ENCODE data around the gene OPCML. TPM values are rescaled to one million over a fixed set of nuclear protein-coding genes. Genes with fewer than 3 reads are reported as not detected.

OPCML gene
- total and polyA plus RNA-seq, 2 of the 13 experiments (the other 11 are each of a cell fraction or from before 2014, with no cell fraction given): not detected

GRCh38 chr11:133570376-133570775 is 38.1 kb upstream of the OPCML start (continued):
- TF ChIP-seq ZNF609 (CRISPR knock-in tag; IDR thresholded peaks at IDR 0.05; ENCODE audit: borderline replicate concordance): no peak

GRCh38 chr11:133563505-133564025 is 31.3 kb upstream of the OPCML start:
- no peak overlapping the region for H3K4me2 ChIP-seq (ENCODE audit: low read depth, low read length)
- no peaks in the 10 kb centered on the region for H3K79me2 ChIP-seq (ENCODE audit: insufficient read depth, low read length)
- ChIA-PET POLR2A (no interaction called here), CTCF (ENCODE audit: low intra/inter-chr PET ratio, low total read pairs) (no interaction called here)
- no peak overlapping the region for H3K4me3 ChIP-seq (replicated peaks in 1 of 3; ENCODE audit: insufficient read depth in 1 of 3, low read depth in 2 of 3, low read length in 3 of 3)
- H3K9me3 ChIP-seq (ENCODE audit: low read length): no peaks in the 10 kb centered on the region
- TF ChIP-seq ZNF678 (CRISPR knock-in tag; IDR thresholded peaks at IDR 0.05) (no peak), ZNF567 (CRISPR knock-in tag; IDR thresholded peaks at IDR 0.05; ENCODE audit: borderline replicate concordance) (no peak), SMYD3 (CRISPR knock-in tag; IDR thresholded peaks at IDR 0.05) (no peak), HNF4G (IDR thresholded peaks at IDR 0.05; ENCODE audit: borderline replicate concordance, low read depth, low read length) (no peak), HNF4G (CRISPR knock-in tag; IDR thresholded peaks at IDR 0.05; ENCODE audit: borderline replicate concordance, low read depth) (no peak), ZNF572 (CRISPR knock-in tag; IDR thresholded peaks at IDR 0.05) (no peak), KAT2B (IDR thresholded peaks at IDR 0.05; ENCODE audit: borderline replicate concordance, low read depth, low read length) (no peak), DDIT3 (CRISPR knock-in tag; IDR thresholded peaks at IDR 0.05) (no peak), TCF7L2 (IDR thresholded peaks at IDR 0.05; ENCODE audit: low read depth, low read length) (no peak)
- no TSS peak for BruUV-seq (replicated peaks)
- in situ Hi-C loops (cut with HindIII; ENCODE audit: extremely low pct_ligation_motif_present, low pct_unique_long_range_greater_than_20kb) (no loop called here), intact Hi-C loops (cut with micrococcal nuclease; ENCODE audit: unreplicated experiment) (no loop called here)
- WGBS (ENCODE audit: low lambda C conversion rate): 2% methylated on average over 7 of the region's 7 CpGs
- no peaks in the 10 kb centered on the region for H3K4me1 ChIP-seq (ENCODE audit: insufficient read depth, low read length)
- ATAC-seq (no peak), FAIRE-seq (no peak), DNase-seq (ENCODE audit: low spot score) (no peak)
- H3K9ac ChIP-seq (ENCODE audit: insufficient read depth, low read depth, low read length): no peak overlapping the region
- H4K20me1 ChIP-seq (ENCODE audit: insufficient read depth, low read length): no peaks in the 10 kb centered on the region
- no peak overlapping the region for H3K27ac ChIP-seq (ENCODE audit: extremely low read length, insufficient read depth, low read length)
- no peaks in the 10 kb centered on the region for H3K36me3 ChIP-seq (replicated peaks in 1 of 2; ENCODE audit: control insufficient read depth in 1 of 2, insufficient read depth in 2 of 2, low read length in 2 of 2)
- H2AFZ ChIP-seq (ENCODE audit: low read length): no peak overlapping the region
- peaks cover 0 to 5% of the 10 kb centered on the region in 2 experiments; a peak in 1 of 5 replicates for H3K27me3 ChIP-seq (ENCODE audit: control insufficient read depth in 1 of 2, insufficient read depth in 2 of 2, low read length in 2 of 2)

Data from HepG2 (cell line).